Measurements from ENCODE around the gene IGSF8.
A peak's percentile ranks its signal among the peaks of the same experiment; 100 is the strongest.
"Not testable (repeated sequence)": the region's sequence is repeated elsewhere in the genome, so short reads cannot be mapped to it uniquely, and the experiment has no call there.

IGSF8 gene

GRCh38 chr1:160050619-160051018 is 47.8 kb downstream of the IGSF8 start:
- TF ChIP-seq CTCF (IDR thresholded peaks at IDR 0.05; ENCODE audit: low read depth, low read length) = no peak
- no peak overlapping the region for H3K4me3 ChIP-seq (ENCODE audit: low read depth, low read length)

GRCh38 chr1:160050182-160050581 is 48.2 kb downstream of the IGSF8 start:
- not testable (repeated sequence) for H3K4me3 ChIP-seq (ENCODE audit: low read depth, low read length)

GRCh38 chr1:160049101-160049500 is 49.3 kb downstream of the IGSF8 start:
- no peak for TF ChIP-seq CTCF (IDR thresholded peaks at IDR 0.05; ENCODE audit: low read depth, low read length)

GRCh38 chr1:160048335-160048734 is 50.1 kb downstream of the IGSF8 start:
- H3K4me3 ChIP-seq (ENCODE audit: low read depth, low read length) = no peak overlapping the region
- TF ChIP-seq CTCF (IDR thresholded peaks at IDR 0.05; ENCODE audit: low read depth, low read length) = no peak

More at GRCh38 chr1:160049101-160049500, 49.3 kb downstream of the IGSF8 start:
- no peak overlapping the region for H3K4me3 ChIP-seq (ENCODE audit: low read depth, low read length)

GRCh38 chr1:160047111-160047991 is 51.1 kb downstream of the IGSF8 start:
- no peak overlapping the region for H3K4me3 ChIP-seq (ENCODE audit: low read depth, low read length)
- no peak for TF ChIP-seq CTCF (IDR thresholded peaks at IDR 0.05; ENCODE audit: low read depth, low read length)

- TF ChIP-seq CTCF (IDR thresholded peaks at IDR 0.05; ENCODE audit: low read depth, low read length) = peak; percentile 48
- no peak overlapping the region for H3K4me3 ChIP-seq (ENCODE audit: low read depth, low read length)
Measured at GRCh38 chr1:160046494-160047110, 51.8 kb downstream of the IGSF8 start.

- no peak for TF ChIP-seq CTCF (IDR thresholded peaks at IDR 0.05; ENCODE audit: low read depth, low read length)
Measured at GRCh38 chr1:160045653-160046052, 52.8 kb downstream of the IGSF8 start.

More at GRCh38 chr1:160045653-160046052, 52.8 kb downstream of the IGSF8 start:
- no peak overlapping the region for H3K4me3 ChIP-seq (ENCODE audit: low read depth, low read length)

Data from WI38 (cell line).